SK-N-SH treated with all-trans-retinoic acid at 6 μM for 48 hours (cell line): ENCODE results near the gene OPHN1.

Experiments used
- ATAC-seq: fragments of 200-7000 bp; cut with Tn5 transposase; 3 replicates; pipeline ENCODE4 v1.9.1; 2020; ENCODE audit warnings: mild to moderate bottlenecking, moderate library complexity
- ARNTL ChIP-seq: fragments of 450-650 bp; formaldehyde crosslinking; IDR thresholded peaks from 2 replicates; pipeline ENCODE4 v1.5.0; 2020; ENCODE audit warnings: low read depth, mild to moderate bottlenecking, moderate library complexity, borderline replicate concordance
- BACH2 ChIP-seq: fragments of 250-450 bp; sonication (Bioruptor Pico); IDR thresholded peaks from 2 replicates; pipeline ENCODE4 v1.9.0; 2021; ENCODE audit warnings: mild to moderate bottlenecking, borderline replicate concordance
- CSDC2 ChIP-seq: fragments of 250-450 bp; sonication (Bioruptor Pico); IDR thresholded peaks from 2 replicates; pipeline ENCODE4 v1.5.0; 2020; ENCODE audit warnings: mild to moderate bottlenecking, moderate library complexity
- ESRRG ChIP-seq: fragments of 250-450 bp; sonication (Bioruptor Pico); IDR thresholded peaks from 2 replicates; pipeline ENCODE4 v1.6.1; 2021; ENCODE audit warnings: mild to moderate bottlenecking
- GLIS3 ChIP-seq: fragments of 250-450 bp; sonication (Bioruptor Pico); IDR thresholded peaks from 2 replicates; pipeline ENCODE4 v1.5.0; 2020; ENCODE audit warnings: mild to moderate bottlenecking, moderate library complexity
- ISL1 ChIP-seq: fragments of 250-450 bp; sonication (Bioruptor Pico); IDR thresholded peaks from 2 replicates; pipeline ENCODE4 v2.1.2; 2022; ENCODE audit warnings: mild to moderate bottlenecking, moderate library complexity
- OSR1 ChIP-seq: fragments of 250-450 bp; sonication (Bioruptor Pico); IDR thresholded peaks from 2 replicates; pipeline ENCODE4 v1.8.0; 2022; ENCODE audit warnings: moderate library complexity, mild to moderate bottlenecking, inconsistent platforms
- PPARA ChIP-seq: fragments of 250-450 bp; sonication (Bioruptor Pico); IDR thresholded peaks from 2 replicates; pipeline ENCODE4 v1.5.0; 2020; ENCODE audit warnings: mild to moderate bottlenecking, borderline replicate concordance
- SNAI2 ChIP-seq: fragments of 250-450 bp; sonication (Bioruptor Pico); IDR thresholded peaks from 2 replicates; pipeline ENCODE4 v1.5.0; 2020; ENCODE audit warnings: mild to moderate bottlenecking, moderate library complexity
- ZC3H10 ChIP-seq: fragments of 250-450 bp; sonication (Bioruptor Pico); IDR thresholded peaks from 2 replicates; pipeline ENCODE4 v1.5.1; 2021; ENCODE audit warnings: mild to moderate bottlenecking, moderate library complexity
- ZFP3 ChIP-seq: fragments of 250-450 bp; sonication (Bioruptor Pico); IDR thresholded peaks from 2 replicates; pipeline ENCODE4 v1.5.0; 2020; ENCODE audit warnings: mild to moderate bottlenecking, moderate library complexity
- ZFP30 ChIP-seq: fragments of 450-650 bp; formaldehyde crosslinking; IDR thresholded peaks from 2 replicates; pipeline ENCODE4 v1.5.0; 2022; ENCODE audit warnings: mild to moderate bottlenecking, moderate library complexity
- ZNF565 ChIP-seq: fragments of 450-650 bp; formaldehyde crosslinking; conservative IDR thresholded peaks from 2 replicates; pipeline ENCODE4 v1.5.0; 2020; ENCODE audit warnings: low read depth, mild to moderate bottlenecking, moderate library complexity
- ZNF70 ChIP-seq: fragments of 450-650 bp; formaldehyde crosslinking; IDR thresholded peaks from 2 replicates; pipeline ENCODE4 v1.5.0; 2020; ENCODE audit warnings: mild to moderate bottlenecking, moderate library complexity
- ZNF8 ChIP-seq: fragments of 450-650 bp; formaldehyde crosslinking; IDR thresholded peaks from 2 replicates; pipeline ENCODE4 v1.5.0; 2020; ENCODE audit warnings: mild to moderate bottlenecking, moderate library complexity
- TF ChIP-seq, protein P1 (sequence below): fragments of 250-450 bp; sonication (Bioruptor Pico); IDR thresholded peaks from 2 replicates; pipeline ENCODE4 v1.5.0; 2020; ENCODE audit warnings: mild to moderate bottlenecking, moderate library complexity
- TF ChIP-seq, protein P2 (sequence below): fragments of 250-450 bp; sonication (Bioruptor Pico); IDR thresholded peaks from 2 replicates; pipeline ENCODE4 v1.8.0; 2020; ENCODE audit warnings: mild to moderate bottlenecking, moderate library complexity, borderline replicate concordance
- TF ChIP-seq, protein P3 (sequence below): fragments of 250-450 bp; sonication (Bioruptor Pico); IDR thresholded peaks from 2 replicates; pipeline ENCODE4 v1.8.0; 2021; ENCODE audit warnings: low read depth, mild to moderate bottlenecking, moderate library complexity, borderline replicate concordance

Gene OPHN1

DNA sequence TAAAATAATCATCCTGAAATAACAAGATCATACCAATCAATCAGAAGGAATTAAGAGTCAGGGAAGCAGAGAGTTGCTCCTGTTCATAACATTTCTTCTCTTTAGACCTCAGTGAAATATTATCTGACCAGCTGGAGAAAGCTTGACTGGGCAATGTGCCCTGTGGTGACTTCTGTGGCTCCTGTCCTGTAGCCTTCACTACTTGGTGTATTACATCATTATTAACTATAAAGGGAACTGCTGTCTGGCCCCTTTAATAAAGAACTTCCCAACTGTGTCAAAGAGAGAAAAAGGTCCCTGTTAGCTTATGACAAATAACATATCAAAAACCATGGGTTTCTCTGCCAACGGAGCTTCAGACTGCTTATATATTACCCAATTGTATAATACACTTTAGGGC, 18.0 kb downstream of the OPHN1 start:
- no peak for TF ChIP-seq CSDC2 (CRISPR knock-in tag)
- TF ChIP-seq, all 23 proteins: peak for 0
- peak; percentile 66 for ATAC-seq

DNA sequence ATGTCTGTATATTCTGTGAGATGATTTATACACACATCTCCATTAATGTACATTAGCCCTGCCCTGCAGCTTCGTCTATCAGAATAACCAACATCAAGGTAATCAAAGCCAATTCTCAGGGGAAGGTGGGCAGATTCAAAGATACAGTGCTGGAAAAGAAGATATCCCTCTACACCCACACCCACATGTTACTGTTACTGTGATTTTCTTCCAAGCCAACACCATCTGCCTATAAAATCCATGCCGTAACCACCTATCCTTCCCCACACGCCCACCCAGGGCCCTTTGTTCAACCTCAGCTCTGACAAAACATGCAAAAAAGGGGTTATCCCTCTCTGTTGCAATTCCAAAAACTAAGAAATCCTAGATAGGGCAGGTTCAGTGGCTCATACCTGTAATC, 20.0 kb downstream of the OPHN1 start:
- TF ChIP-seq ZFP30 (CRISPR knock-in tag) (no peak), ZNF8 (no peak), ZFP3 (no peak), GLIS3 (CRISPR knock-in tag) (no peak), ISL1 (CRISPR knock-in tag) (no peak), PPARA (CRISPR knock-in tag) (no peak), ZNF565 (CRISPR knock-in tag) (no peak), BACH2 (no peak)
- TF ChIP-seq, protein P1, sequence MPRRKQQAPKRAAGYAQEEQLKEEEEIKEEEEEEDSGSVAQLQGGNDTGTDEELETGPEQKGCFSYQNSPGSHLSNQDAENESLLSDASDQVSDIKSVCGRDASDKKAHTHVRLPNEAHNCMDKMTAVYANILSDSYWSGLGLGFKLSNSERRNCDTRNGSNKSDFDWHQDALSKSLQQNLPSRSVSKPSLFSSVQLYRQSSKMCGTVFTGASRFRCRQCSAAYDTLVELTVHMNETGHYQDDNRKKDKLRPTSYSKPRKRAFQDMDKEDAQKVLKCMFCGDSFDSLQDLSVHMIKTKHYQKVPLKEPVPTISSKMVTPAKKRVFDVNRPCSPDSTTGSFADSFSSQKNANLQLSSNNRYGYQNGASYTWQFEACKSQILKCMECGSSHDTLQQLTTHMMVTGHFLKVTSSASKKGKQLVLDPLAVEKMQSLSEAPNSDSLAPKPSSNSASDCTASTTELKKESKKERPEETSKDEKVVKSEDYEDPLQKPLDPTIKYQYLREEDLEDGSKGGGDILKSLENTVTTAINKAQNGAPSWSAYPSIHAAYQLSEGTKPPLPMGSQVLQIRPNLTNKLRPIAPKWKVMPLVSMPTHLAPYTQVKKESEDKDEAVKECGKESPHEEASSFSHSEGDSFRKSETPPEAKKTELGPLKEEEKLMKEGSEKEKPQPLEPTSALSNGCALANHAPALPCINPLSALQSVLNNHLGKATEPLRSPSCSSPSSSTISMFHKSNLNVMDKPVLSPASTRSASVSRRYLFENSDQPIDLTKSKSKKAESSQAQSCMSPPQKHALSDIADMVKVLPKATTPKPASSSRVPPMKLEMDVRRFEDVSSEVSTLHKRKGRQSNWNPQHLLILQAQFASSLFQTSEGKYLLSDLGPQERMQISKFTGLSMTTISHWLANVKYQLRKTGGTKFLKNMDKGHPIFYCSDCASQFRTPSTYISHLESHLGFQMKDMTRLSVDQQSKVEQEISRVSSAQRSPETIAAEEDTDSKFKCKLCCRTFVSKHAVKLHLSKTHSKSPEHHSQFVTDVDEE, result no peak
- TF ChIP-seq, protein P2, sequence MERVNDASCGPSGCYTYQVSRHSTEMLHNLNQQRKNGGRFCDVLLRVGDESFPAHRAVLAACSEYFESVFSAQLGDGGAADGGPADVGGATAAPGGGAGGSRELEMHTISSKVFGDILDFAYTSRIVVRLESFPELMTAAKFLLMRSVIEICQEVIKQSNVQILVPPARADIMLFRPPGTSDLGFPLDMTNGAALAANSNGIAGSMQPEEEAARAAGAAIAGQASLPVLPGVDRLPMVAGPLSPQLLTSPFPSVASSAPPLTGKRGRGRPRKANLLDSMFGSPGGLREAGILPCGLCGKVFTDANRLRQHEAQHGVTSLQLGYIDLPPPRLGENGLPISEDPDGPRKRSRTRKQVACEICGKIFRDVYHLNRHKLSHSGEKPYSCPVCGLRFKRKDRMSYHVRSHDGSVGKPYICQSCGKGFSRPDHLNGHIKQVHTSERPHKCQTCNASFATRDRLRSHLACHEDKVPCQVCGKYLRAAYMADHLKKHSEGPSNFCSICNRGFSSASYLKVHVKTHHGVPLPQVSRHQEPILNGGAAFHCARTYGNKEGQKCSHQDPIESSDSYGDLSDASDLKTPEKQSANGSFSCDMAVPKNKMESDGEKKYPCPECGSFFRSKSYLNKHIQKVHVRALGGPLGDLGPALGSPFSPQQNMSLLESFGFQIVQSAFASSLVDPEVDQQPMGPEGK (CRISPR knock-in tag), result no peak
- TF ChIP-seq, all 23 proteins: peak for 0
- ATAC-seq, result no peak

DNA sequence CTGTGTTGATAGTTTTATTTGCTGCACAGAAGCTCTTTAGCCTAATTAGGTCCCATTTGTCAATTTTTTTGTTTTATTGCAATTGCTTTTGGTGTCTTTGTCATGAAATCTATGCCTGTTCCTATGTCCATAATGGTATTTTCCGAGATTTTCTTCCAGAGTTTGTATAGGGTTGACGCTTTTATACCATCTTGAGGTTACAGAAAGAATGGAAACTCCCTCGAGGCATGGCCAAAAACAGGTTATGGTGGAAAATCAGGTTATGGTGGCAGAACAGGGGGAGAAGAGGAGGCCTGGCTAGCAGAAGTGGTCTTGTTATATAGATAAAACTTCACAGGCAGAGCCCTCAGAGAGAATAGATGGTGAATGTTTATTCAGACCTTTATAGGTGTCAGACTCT, 21.6 kb downstream of the OPHN1 start:
- ATAC-seq, result no peak
- TF ChIP-seq SNAI2 (no peak), CSDC2 (CRISPR knock-in tag) (no peak), ISL1 (CRISPR knock-in tag) (no peak), BACH2 (no peak), ESRRG (CRISPR knock-in tag) (no peak), ZFP30 (CRISPR knock-in tag) (no peak), ZNF70 (CRISPR knock-in tag) (no peak), GLIS3 (CRISPR knock-in tag) (no peak)
- TF ChIP-seq, protein P1, result no peak
- TF ChIP-seq, protein P3, sequence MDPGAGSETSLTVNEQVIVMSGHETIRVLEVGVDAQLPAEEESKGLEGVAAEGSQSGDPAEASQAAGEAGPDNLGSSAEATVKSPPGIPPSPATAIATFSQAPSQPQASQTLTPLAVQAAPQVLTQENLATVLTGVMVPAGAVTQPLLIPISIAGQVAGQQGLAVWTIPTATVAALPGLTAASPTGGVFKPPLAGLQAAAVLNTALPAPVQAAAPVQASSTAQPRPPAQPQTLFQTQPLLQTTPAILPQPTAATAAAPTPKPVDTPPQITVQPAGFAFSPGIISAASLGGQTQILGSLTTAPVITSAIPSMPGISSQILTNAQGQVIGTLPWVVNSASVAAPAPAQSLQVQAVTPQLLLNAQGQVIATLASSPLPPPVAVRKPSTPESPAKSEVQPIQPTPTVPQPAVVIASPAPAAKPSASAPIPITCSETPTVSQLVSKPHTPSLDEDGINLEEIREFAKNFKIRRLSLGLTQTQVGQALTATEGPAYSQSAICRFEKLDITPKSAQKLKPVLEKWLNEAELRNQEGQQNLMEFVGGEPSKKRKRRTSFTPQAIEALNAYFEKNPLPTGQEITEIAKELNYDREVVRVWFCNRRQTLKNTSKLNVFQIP, result no peak
- TF ChIP-seq, protein P2 (CRISPR knock-in tag), result no peak

DNA sequence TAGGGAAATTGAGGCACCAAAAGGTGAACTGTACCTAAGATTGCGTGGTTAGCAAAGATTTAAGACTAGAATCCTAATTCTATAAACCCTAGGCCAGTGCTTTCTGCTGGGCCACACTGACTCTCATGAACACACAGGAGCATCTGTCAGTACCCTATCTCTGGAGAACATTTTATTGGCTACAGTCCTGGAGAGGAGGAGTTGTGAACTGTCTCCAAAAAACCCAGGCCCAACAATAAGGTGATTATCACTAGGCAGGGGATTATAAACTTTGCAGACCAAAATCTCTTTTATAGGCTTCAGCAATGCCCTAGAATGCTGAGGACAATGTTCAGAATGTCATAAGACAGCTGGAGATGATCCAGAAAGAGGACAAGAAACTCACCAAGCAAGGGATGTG, 24.1 kb downstream of the OPHN1 start:
- ATAC-seq, result no peak
- TF ChIP-seq ZFP30 (CRISPR knock-in tag) (no peak), CSDC2 (CRISPR knock-in tag) (no peak), ZNF8 (no peak), OSR1 (no peak), GLIS3 (CRISPR knock-in tag) (no peak), ZNF565 (CRISPR knock-in tag) (no peak), ARNTL (CRISPR knock-in tag) (no peak), ZC3H10 (CRISPR knock-in tag) (no peak), SNAI2 (no peak), ISL1 (CRISPR knock-in tag) (no peak)
- TF ChIP-seq, protein P1, result no peak
- TF ChIP-seq, protein P3, result no peak
